HK-2 (cell line): ENCODE results near the gene ELOVL5.

ENCODE experiments used
- DNase-seq: peaks from one replicate; pipeline ENCODE4 v3.0.0-alpha.2; 2018; ENCODE audit not compliant: unreplicated experiment

The ELOVL5 gene

DNA sequence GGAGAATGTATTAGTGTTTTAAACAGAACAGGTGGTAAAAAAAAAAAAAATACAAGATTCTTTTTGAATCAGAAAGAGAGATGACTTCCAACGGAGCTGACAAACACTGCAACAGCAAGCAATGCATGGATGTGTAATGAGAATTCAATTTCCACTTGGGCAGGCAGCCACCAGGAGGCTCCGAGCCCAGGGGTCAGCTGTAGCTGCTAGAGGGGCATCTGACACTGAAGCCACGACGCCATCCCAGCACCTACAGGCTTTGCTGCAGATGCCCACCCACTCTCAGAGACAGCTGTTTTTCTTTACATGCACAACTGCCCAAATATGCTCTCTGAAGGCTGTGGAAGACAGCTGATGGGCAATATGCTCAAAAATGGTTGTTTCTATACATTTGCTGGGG, 75.4 kb downstream of the ELOVL5 start:
- no peak for DNase-seq

- DNase-seq: no peak
These were observed 78.9 kb downstream of the ELOVL5 start for GRCh38 chr6:53269827-53270226.

GRCh38 chr6:53268858-53269608, 79.7 kb downstream of the ELOVL5 start:
- DNase-seq: no peak

DNA sequence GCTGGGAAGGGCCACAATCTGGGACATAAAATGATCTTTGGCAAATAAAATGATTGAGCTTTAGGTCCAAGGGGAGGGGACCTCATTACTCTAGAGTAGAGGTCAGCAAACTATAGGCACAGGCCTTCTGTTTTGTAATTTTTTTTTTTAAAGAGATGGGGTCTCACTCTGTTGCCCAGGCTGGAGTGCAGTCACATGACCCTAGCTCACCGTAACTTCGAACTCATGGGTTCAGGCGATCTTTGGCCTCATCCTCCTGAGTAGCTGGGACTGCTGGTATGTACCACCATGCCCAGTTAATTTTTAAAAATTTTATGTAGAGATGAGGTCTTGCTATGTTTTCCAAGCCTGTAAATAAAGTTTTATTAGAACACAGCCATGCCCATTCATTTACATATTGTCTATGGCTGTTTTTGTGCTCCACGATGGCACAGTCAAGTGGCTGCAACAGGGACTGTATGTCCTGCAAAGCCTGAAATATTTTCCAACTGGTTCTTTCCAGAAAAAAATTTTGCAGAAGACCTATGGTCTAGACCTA, 82.1 kb downstream of the ELOVL5 start:
- DNase-seq: no peak

DNA sequence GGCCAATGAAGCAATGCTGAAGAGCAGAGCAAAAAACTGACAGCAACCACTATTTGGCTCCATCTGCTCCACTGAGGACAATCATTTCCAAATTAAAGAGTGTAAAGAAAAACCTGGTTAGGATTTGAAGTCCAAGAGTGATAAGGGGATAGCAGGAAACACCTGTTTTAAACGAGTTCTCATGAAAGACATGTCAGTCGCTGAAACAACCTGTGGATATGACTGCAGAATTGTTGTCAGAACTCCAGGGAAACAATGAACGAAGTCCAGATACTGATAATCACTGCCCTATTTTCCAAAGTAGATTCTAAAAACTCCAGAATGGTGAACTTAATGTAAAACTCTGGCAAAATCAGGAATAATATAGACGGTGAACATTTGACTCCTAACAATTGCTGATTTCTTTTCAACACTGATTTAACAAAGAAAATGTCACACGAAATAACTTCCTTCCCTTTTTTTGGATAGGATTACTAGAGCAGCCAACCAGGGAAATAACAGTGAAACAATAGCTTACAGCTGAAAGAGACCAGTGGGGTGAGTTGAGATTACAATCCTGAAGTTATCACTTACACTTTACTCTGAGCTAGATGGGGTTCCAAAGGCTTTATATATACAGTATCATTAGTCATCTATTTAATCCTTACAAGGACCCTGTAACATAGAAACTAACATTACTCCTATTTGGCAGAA, 83.7 kb downstream of the ELOVL5 start:
- DNase-seq: no peak

DNA sequence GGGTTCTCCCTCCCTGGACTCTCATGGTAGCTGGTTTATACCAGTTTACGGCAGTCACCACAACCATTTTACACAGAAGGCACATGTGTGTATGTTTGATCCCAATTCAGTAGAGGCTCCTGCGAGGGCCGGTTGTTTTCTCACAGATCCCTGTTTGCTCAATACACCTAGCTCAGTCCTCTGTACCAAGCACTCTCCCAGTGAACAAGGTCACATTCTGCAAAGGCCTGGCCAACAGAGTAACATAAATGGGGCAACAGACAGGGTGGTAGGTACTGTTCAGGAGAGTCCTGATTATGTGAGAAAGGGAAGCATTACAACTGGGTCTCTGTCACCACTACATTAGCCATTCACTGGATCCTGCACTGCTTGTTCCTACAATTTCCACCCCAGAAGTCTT, 84.4 kb downstream of the ELOVL5 start:
- no peak for DNase-seq

DNA sequence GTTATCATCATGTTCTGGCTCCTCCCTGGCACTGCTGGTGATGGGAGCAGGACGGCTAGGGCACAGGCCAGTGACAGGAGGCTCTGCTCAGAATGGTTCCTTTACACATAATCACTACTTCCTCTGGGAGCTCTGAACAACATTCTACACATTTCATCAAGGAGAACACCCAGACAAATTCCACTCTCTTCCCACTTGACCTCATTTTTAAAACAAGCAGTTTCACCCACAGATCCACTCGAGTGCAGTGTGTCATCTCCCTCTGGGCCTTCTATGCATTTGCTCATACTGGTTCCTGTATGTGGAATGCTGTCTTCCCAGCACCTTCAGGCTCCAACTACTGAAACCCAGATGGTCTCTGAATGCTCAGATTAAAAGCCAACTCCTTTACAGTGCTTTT, 84.8 kb downstream of the ELOVL5 start:
- no peak for DNase-seq

DNA sequence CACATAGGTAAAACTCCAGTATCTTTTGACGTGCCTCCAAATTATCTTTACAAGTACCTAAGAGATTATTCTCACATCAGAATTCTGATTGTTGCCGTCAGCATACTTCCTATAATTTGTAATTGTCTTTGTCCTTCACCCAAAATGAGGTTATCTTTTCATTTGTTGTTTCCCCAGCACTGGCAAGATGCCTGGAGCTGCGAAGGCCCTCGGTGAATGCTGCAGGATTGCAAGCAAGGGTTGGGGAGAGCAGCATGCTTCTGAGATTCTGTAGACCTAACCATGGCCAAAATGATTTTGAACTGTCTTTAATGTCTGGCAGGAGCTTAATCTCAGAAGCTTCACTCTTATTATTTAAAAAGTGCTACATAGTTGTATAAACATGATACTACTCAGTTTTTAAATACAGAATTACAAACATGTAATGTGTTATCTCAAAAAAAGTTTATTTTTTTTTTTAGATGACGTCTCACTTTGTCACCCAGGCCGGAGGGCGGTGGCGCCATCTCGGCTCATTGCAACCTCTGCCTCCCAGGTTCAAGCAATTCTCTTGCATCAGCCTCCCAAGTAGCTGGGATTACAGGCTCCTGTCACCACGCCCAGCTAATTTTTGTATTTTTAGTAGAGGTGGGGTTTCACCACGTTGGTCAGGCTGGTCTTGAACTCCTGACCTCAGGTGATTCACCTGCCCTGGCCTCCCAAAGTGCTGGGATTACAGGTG, 88.7 kb downstream of the ELOVL5 start:
- DNase-seq: no peak

- no peak for DNase-seq
These were observed 90.0 kb downstream of the ELOVL5 start for GRCh38 chr6:53258774-53259155.

DNA sequence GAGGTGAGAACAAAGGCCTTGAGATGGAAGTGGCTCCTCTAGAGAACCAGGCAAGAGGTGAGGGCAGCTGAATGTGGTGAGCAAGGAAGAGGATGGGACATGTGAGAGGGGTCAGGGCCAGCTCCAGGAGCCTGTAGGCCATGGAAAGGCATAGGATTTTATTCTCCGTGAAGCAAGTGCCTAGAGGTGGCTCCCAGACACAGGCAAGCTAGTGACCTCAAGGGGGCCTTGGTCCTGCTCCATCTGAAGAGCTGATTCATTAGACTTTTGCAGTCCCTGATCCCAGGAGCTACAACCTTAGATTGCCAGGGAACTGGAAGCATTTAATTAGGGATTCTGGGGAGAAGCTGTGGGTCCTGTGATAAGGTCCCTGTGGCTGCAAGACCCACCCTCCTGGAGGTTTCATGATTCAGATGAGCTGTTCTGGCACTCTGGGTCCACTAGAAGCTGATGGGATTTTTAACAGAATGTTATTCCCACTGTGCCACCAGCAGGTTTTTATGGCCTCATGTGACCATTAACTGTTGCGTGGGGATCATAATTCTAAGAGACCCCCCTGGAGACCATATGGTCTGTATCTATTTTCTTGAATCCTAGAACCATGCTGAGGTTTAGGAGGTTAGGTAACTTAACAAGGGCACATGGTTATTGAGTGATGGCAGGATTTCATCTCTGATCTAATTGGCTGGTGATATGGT, 90.5 kb downstream of the ELOVL5 start:
- no peak for DNase-seq

GRCh38 chr6:53257533-53257932, 91.2 kb downstream of the ELOVL5 start:
- DNase-seq: no peak

- DNase-seq: no peak
These were observed 91.7 kb downstream of the ELOVL5 start for GRCh38 chr6:53257001-53257400.

DNA sequence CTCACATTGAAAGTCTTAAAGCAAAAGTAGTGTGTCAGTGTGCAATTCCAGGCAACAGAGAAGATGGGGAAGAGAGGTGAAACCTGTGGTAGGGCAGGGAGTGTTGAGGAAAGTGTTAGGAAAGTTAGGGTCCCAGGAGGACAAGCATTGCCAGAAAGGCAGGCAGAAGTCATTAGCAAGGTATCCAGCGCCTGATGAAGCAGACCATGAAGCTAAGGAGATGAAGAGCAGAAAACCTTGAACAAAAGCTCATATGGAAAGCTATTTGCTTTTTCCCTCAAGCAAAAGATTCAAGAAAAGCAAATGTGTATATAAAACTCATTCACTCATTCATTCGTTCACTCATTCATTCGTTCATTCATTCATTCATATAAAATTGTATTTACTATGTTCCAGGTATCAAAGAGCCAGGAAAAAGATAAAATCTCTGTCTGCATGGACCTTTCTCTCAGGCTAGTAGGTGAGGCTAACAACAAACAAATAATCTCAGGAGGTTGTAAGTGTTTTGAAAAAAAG, 96.5 kb downstream of the ELOVL5 start:
- DNase-seq: no peak

- DNase-seq: no peak
These were observed 97.6 kb downstream of the ELOVL5 start for GRCh38 chr6:53251033-53251672.

GRCh38 chr6:53250176-53251032, 98.3 kb downstream of the ELOVL5 start:
- DNase-seq: peak; percentile 34

- no peak for DNase-seq
These were observed 101.8 kb downstream of the ELOVL5 start for GRCh38 chr6:53246924-53247323.

DNA sequence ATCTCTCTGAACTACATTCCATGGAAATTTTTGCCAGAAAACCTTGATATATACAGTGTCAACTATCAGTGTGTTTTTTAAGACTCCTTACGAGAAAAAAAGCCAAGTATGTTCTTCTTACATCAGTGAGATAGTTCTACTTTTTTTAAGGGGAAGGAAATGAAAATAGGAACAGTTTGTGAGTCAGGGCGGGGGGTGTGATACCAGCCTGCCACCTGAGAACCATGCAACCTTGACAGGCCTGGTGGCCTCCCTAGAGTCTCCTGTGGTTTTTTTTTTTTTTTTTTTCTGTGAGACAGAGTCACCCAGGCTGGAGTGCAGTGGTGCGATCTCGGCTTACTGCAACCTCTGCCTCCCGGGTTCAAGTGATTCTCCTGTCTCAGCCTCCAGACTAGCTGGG, 103.8 kb downstream of the ELOVL5 start:
- DNase-seq: no peak

DNA sequence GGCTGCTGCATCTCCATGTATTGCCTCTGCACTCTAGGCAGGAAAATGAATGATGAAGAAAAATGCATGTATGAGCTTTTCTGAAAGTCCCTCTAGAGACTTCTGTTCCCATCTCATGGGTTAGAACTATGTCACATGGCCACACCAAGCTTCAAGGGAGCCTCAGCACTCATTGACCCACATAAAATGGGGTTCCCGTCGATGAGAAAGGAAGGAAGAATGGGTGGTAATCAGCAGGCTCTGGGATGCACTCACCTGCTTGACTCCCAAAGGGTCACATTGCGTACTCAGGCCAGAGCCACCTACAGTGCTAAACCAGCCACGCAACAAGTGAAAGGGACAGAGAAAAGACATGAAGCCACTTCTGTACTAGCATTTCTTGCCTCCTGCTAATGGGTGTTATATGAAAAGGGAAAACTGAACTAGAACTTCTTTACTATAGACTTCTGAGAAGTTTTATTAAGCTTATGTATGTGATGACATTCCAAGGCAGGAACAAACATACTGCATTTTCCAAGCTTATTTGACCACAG, 104.3 kb downstream of the ELOVL5 start:
- no peak for DNase-seq

GRCh38 chr6:53241938-53242337, 106.8 kb downstream of the ELOVL5 start:
- DNase-seq: no peak

- DNase-seq: no peak
These were observed 108.0 kb downstream of the ELOVL5 start for GRCh38 chr6:53240761-53241160.
